Mesothelial cell of epicardium (in vitro differentiated cells): Measurements from ENCODE around the gene ILK. TPM values are rescaled to one million over a fixed set of nuclear protein-coding genes. Genes with fewer than 3 reads are reported as not detected.

Experiments
- DNase-seq, 2 experiments: peaks; one replicate each; pipeline ENCODE4 v3.0.0; 2021; ENCODE audit warnings: low spot score in 2 of 2; ENCODE audit not compliant: unreplicated experiment in 2 of 2
- H3K27ac Mint-ChIP-seq: 2 replicates; pipeline ENCODE4 v1.8.0; 2021; ENCODE audit warnings: mixed read lengths
- H3K27me3 Mint-ChIP-seq: 2 replicates; pipeline ENCODE4 v1.8.0; 2021; ENCODE audit warnings: low read depth, mixed read lengths
- H3K36me3 Mint-ChIP-seq: 2 replicates; pipeline ENCODE4 v1.8.0; 2021; ENCODE audit warnings: mixed read lengths
- H3K4me1 Mint-ChIP-seq: 2 replicates; pipeline ENCODE4 v1.8.0; 2021; ENCODE audit warnings: mixed read lengths
- H3K4me3 Mint-ChIP-seq: 2 replicates; pipeline ENCODE4 v1.8.0; 2021; ENCODE audit warnings: mild to moderate bottlenecking, moderate library complexity, mixed read lengths
- H3K9me3 Mint-ChIP-seq: 2 replicates; pipeline ENCODE4 v1.8.0; 2021; ENCODE audit warnings: mixed read lengths
- total RNA-seq: library from RNA; stranded (reverse); gene quantifications from 3 replicates; pipeline ENCODE4 v1.2.1, GENCODE V29; 2021
- TF ChIP-seq, protein P1 (sequence below): fragments of 200-600 bp; sonication (generic); IDR thresholded peaks from one replicate; pipeline ENCODE4 v1.5.0; 2021; ENCODE audit warnings: antibody characterized with exemption; ENCODE audit not compliant: unreplicated experiment

Gene ILK
- total RNA-seq, 1 donor from 2014 or later: 144 TPM

DNA sequence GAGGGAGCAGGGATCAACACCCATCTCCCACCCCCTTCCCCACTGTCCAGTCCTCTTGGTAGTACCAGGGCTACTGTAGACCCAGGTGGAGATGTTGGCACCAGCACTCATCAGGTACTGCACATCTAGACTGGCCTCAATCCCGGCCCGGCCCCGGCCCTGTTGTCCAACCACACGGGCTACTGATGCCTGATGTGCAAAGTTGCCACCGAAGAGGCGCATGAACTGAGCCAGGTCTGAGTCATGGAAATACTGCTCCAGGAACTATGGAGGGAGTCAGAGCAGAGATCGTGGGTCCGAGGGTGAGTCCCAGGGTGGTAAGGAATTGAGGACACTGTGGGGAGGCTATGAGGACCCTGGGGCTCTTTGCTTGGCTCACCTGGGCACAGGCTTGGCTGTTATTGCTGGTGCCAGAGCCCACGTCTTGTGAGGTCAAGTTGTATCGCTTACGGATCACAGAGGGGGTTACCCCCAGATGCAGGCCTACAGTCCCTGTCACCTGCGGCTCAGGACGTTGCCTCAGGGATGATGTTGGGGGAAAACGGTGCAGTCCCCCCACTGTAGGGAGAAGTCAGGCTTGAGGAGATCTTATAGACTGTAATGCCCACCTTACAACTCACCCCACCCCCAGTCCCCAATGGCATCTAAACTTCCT is 13.1 kb downstream of the ILK start:
- Mint-ChIP-seq H3K4me3 (no peak overlapping the region), H3K27me3 (no peaks in the 10 kb centered on the region), H3K4me1 (no peaks in the 10 kb centered on the region), H3K36me3 (peaks cover 3% of the 10 kb centered on the region), H3K27ac (no peak overlapping the region), H3K9me3 (no peaks in the 10 kb centered on the region)
- DNase-seq: no peak
- TF ChIP-seq, protein P1, sequence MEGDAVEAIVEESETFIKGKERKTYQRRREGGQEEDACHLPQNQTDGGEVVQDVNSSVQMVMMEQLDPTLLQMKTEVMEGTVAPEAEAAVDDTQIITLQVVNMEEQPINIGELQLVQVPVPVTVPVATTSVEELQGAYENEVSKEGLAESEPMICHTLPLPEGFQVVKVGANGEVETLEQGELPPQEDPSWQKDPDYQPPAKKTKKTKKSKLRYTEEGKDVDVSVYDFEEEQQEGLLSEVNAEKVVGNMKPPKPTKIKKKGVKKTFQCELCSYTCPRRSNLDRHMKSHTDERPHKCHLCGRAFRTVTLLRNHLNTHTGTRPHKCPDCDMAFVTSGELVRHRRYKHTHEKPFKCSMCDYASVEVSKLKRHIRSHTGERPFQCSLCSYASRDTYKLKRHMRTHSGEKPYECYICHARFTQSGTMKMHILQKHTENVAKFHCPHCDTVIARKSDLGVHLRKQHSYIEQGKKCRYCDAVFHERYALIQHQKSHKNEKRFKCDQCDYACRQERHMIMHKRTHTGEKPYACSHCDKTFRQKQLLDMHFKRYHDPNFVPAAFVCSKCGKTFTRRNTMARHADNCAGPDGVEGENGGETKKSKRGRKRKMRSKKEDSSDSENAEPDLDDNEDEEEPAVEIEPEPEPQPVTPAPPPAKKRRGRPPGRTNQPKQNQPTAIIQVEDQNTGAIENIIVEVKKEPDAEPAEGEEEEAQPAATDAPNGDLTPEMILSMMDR: no peak

- DNase-seq: no peak
- no peaks in the 10 kb centered on the region for H3K4me1 Mint-ChIP-seq
- H3K4me3 Mint-ChIP-seq: peak overlapping the region; percentile 5
- peaks cover 3% of the 10 kb centered on the region for H3K36me3 Mint-ChIP-seq
- H3K27ac Mint-ChIP-seq: no peak overlapping the region
- H3K9me3 Mint-ChIP-seq: no peaks in the 10 kb centered on the region
- TF ChIP-seq, protein P1: no peak
- H3K27me3 Mint-ChIP-seq: no peaks in the 10 kb centered on the region
Measured at GRCh38 chr11:6617315-6617781, 13.8 kb downstream of the ILK start.

GRCh38 chr11:6618117-6619003 is 14.8 kb downstream of the ILK start:
- Mint-ChIP-seq H3K9me3 (no peaks in the 10 kb centered on the region), H3K4me3 (no peak overlapping the region), H3K27me3 (no peaks in the 10 kb centered on the region), H3K27ac (no peak overlapping the region), H3K36me3 (peaks cover 3% of the 10 kb centered on the region), H3K4me1 (no peaks in the 10 kb centered on the region)
- TF ChIP-seq, protein P1: no peak
- DNase-seq: peak in 1 of 2 experiments; percentile 61

GRCh38 chr11:6619004-6619745 is 15.6 kb downstream of the ILK start, which contains the start of gene TPP1:
Gene TPP1 (minus strand): TSS chr11:6619422. CDS start chr11:6619400, 22 bp downstream.
- Mint-ChIP-seq H3K27me3 (no peaks in the 10 kb centered on the region), H3K27ac (no peak within 1 kb of the TSS)

DNA sequence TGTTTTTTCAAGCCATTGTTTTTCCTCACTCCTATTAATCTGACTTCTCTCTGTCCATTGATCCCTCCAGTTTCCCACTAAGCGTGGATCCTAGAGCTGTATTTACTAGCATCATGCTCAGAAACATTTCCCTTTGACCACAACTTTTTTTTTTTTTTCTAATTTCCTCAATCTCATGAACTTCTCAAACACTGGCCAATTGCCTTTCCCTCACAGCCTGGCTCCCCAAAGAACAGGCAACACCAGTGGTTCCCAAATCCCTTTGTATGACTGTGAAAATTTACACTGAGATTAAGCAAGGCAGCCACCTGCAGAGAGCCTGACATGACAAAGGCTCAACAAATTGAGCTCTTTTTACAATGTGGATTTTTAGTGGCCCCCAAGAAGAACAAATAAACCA is 17.1 kb downstream of the ILK start:
- Mint-ChIP-seq H3K27ac (no peak overlapping the region), H3K4me3 (no peak overlapping the region), H3K36me3 (peaks cover 11% of the 10 kb centered on the region), H3K27me3 (no peaks in the 10 kb centered on the region), H3K4me1 (no peaks in the 10 kb centered on the region), H3K9me3 (no peaks in the 10 kb centered on the region)
- no peak for DNase-seq
- TF ChIP-seq, protein P1: no peak

More at GRCh38 chr11:6619004-6619745, 15.6 kb downstream of the ILK start, which contains the start of gene TPP1:
- H3K4me3 Mint-ChIP-seq: no peak within 1 kb of the TSS
- H3K36me3 Mint-ChIP-seq: peaks cover 5% of the 10 kb centered on the region
- DNase-seq: peak; percentile 76 to 88
- TF ChIP-seq, protein P1: no peak
- no peaks in the 10 kb centered on the region for H3K9me3 Mint-ChIP-seq
- H3K4me1 Mint-ChIP-seq: no peaks in the 10 kb centered on the region
